ENCODE results near the gene LGI2. TPM values are rescaled to one million over a fixed set of nuclear protein-coding genes. Genes with fewer than 3 reads are reported as not detected.

Gene LGI2
- total RNA-seq, 1 experiment from 2014 or later, result 12.2 TPM

- no peak for TF ChIP-seq CTCF (IDR thresholded peaks at IDR 0.05)
- TF ChIP-seq ATF3 (CRISPR knock-in tag; conservative IDR thresholded peaks at IDR 0.05), result no peak
- TF ChIP-seq TP53 (CRISPR knock-in tag; IDR thresholded peaks at IDR 0.05), result no peak
- TF ChIP-seq ZBTB43 (CRISPR knock-in tag; IDR thresholded peaks at IDR 0.05), result no peak
- no peak for TF ChIP-seq FOXJ3 (CRISPR knock-in tag; IDR thresholded peaks at IDR 0.05; ENCODE audit: borderline replicate concordance)
- TF ChIP-seq E2F1 (CRISPR knock-in tag; IDR thresholded peaks at IDR 0.05), result no peak
- no peak for TF ChIP-seq ARID4B (CRISPR knock-in tag; IDR thresholded peaks at IDR 0.05; ENCODE audit: borderline replicate concordance)
- no peak for TF ChIP-seq E2F5 (CRISPR knock-in tag; IDR thresholded peaks at IDR 0.05)
- TF ChIP-seq FOXP1 (CRISPR knock-in tag; IDR thresholded peaks at IDR 0.05; ENCODE audit: borderline replicate concordance), result no peak
- TF ChIP-seq SOX15 (CRISPR knock-in tag; IDR thresholded peaks at IDR 0.05), result no peak
- no peak for TF ChIP-seq AFF4 (CRISPR knock-in tag; IDR thresholded peaks at IDR 0.05; ENCODE audit: borderline replicate concordance)
- TF ChIP-seq CREB1 (CRISPR knock-in tag; IDR thresholded peaks at IDR 0.05), result no peak
- no peak for TF ChIP-seq E2F4 (CRISPR knock-in tag; IDR thresholded peaks at IDR 0.05; ENCODE audit: borderline replicate concordance, low read depth)
Measured at GRCh38 chr4:25012655-25013054, 18.1 kb downstream of the LGI2 start (continued).
